HEK293 (cell line): ENCODE measurements around the gene UGT1A3.

Experiments used
- CTCF ChIA-PET: fragments of 350-600 bp; formaldehyde crosslinking; extraction: SDS; loops from one replicate; lab custom pipeline; 2021; ENCODE audit warnings: antibody characterized with exemption; lab: Yijun Ruan, JAX
- POLR2A ChIA-PET: fragments of 300-600 bp; formaldehyde crosslinking; extraction: SDS; loops from one replicate; lab custom pipeline; 2020; ENCODE audit warnings: antibody characterized with exemption, inconsistent platforms; lab: Yijun Ruan, JAX
- H3K27ac ChIP-seq: fragments of 200-500 bp; sonication (Bioruptor generic); 2 replicates; pipeline ENCODE4 v1.5.1; 2014; ENCODE audit warnings: low read depth, low read length, control low read depth, inconsistent platforms; ENCODE audit errors: extremely low read depth
- H3K36me3 ChIP-seq, 2 experiments: fragments of 200-500 bp in 1 of 2; sonication (Bioruptor generic) in 1 of 2; 1 replicate in 1 of 2; 2 replicates in 1 of 2; pipeline ENCODE4 v1.5.1; 2014 to 2017; ENCODE audit warnings: inconsistent platforms in 2 of 2, low read length in 2 of 2; ENCODE audit not compliant: control insufficient read depth in 2 of 2, insufficient read depth in 1 of 2
- H3K4me1 ChIP-seq: fragments of 200-500 bp; sonication (Bioruptor generic); 2 replicates; pipeline ENCODE4 v1.5.1; 2014; ENCODE audit warnings: mild to moderate bottlenecking, low read length, inconsistent platforms; ENCODE audit not compliant: control insufficient read depth, insufficient read depth
- H3K4me3 ChIP-seq: 2 replicates; pipeline ENCODE4 v1.5.1; 2011; ENCODE audit warnings: low read depth, mild to moderate bottlenecking, control low read depth, low read length, moderate library complexity
- H3K9me3 ChIP-seq: fragments of 200-500 bp; sonication (Bioruptor generic); 2 replicates; pipeline ENCODE4 v1.5.1; 2014; ENCODE audit warnings: low read depth, low read length, inconsistent platforms; ENCODE audit not compliant: control insufficient read depth, insufficient read depth
- FEZF1 ChIP-seq: fragments of 450-650 bp; formaldehyde crosslinking; IDR thresholded peaks from 2 replicates; pipeline ENCODE4 v1.5.1; 2016; ENCODE audit warnings: missing biosample characterization, missing genetic modification characterization
- KLF9 ChIP-seq: fragments of 450-650 bp; formaldehyde crosslinking; IDR thresholded peaks from 2 replicates; pipeline ENCODE4 v1.5.1; 2016; ENCODE audit warnings: missing biosample characterization, missing genetic modification characterization, low read depth
- PRDM1 ChIP-seq: fragments of 450-650 bp; formaldehyde crosslinking; IDR thresholded peaks from 2 replicates; pipeline ENCODE4; 2016; ENCODE audit warnings: missing biosample characterization, missing genetic modification characterization
- SCRT1 ChIP-seq: fragments of 450-650 bp; formaldehyde crosslinking; IDR thresholded peaks from 2 replicates; pipeline ENCODE4 v1.5.1; 2016; ENCODE audit warnings: missing biosample characterization, missing genetic modification characterization, borderline replicate concordance
- SCRT2 ChIP-seq: fragments of 450-650 bp; formaldehyde crosslinking; IDR thresholded peaks from 2 replicates; pipeline ENCODE4 v1.5.1; 2016; ENCODE audit warnings: missing biosample characterization, missing genetic modification characterization
- SETDB1 ChIP-seq: IDR thresholded peaks from one replicate; pipeline ENCODE4 v1.6.1; 2017; ENCODE audit warnings: mild to moderate bottlenecking, low read length, moderate library complexity, mixed read lengths; ENCODE audit not compliant: insufficient read length
- ZBTB1 ChIP-seq: fragments of 450-650 bp; formaldehyde crosslinking; IDR thresholded peaks from 2 replicates; pipeline ENCODE4 v1.5.1; 2016; ENCODE audit warnings: missing biosample characterization, missing genetic modification characterization
- ZBTB20 ChIP-seq: fragments of 450-650 bp; formaldehyde crosslinking; IDR thresholded peaks from 2 replicates; pipeline ENCODE4 v1.5.1; 2016; ENCODE audit warnings: missing biosample characterization, missing genetic modification characterization
- ZBTB44 ChIP-seq: fragments of 450-650 bp; IDR thresholded peaks from 2 replicates; pipeline ENCODE4 v1.5.1; 2018; ENCODE audit warnings: missing biosample characterization, mild to moderate bottlenecking, missing genetic modification characterization
- ZFP37 ChIP-seq: fragments of 450-650 bp; formaldehyde crosslinking; IDR thresholded peaks from 2 replicates; pipeline ENCODE4 v1.5.1; 2016; ENCODE audit warnings: missing biosample characterization, missing genetic modification characterization
- ZFP41 ChIP-seq: fragments of 450-650 bp; formaldehyde crosslinking; IDR thresholded peaks from 2 replicates; pipeline ENCODE4 v1.5.1; 2016; ENCODE audit warnings: missing biosample characterization, missing genetic modification characterization, borderline replicate concordance
- ZNF138 ChIP-seq: fragments of 450-650 bp; formaldehyde crosslinking; IDR thresholded peaks from 2 replicates; pipeline ENCODE4 v1.5.1; 2016; ENCODE audit warnings: missing biosample characterization, missing genetic modification characterization, borderline replicate concordance
- ZNF140 ChIP-seq: fragments of 450-650 bp; formaldehyde crosslinking; IDR thresholded peaks from 2 replicates; pipeline ENCODE4 v1.5.1; 2016; ENCODE audit warnings: missing biosample characterization, missing genetic modification characterization
- ZNF24 ChIP-seq: fragments of 450-650 bp; formaldehyde crosslinking; IDR thresholded peaks from 2 replicates; pipeline ENCODE4 v1.5.1; 2016; ENCODE audit warnings: missing biosample characterization, missing genetic modification characterization
- ZNF302 ChIP-seq: fragments of 450-650 bp; formaldehyde crosslinking; IDR thresholded peaks from 2 replicates; pipeline ENCODE4 v1.5.1; 2016; ENCODE audit warnings: missing biosample characterization, missing genetic modification characterization, low read depth
- ZNF354C ChIP-seq: fragments of 450-650 bp; formaldehyde crosslinking; IDR thresholded peaks from 2 replicates; pipeline ENCODE4 v1.5.1; 2016; ENCODE audit warnings: missing biosample characterization, missing genetic modification characterization, low read depth, borderline replicate concordance
- ZNF426 ChIP-seq: fragments of 450-650 bp; formaldehyde crosslinking; IDR thresholded peaks from 2 replicates; pipeline ENCODE4 v1.5.1; 2017; ENCODE audit warnings: missing biosample characterization, missing genetic modification characterization, mild to moderate bottlenecking, inconsistent platforms, moderate library complexity
- ZNF501 ChIP-seq: fragments of 450-650 bp; formaldehyde crosslinking; IDR thresholded peaks from 2 replicates; pipeline ENCODE4 v1.5.1; 2016; ENCODE audit warnings: missing biosample characterization, missing genetic modification characterization
- ZNF596 ChIP-seq: fragments of 450-650 bp; IDR thresholded peaks from 2 replicates; pipeline ENCODE4 v1.5.0; 2018; ENCODE audit warnings: missing biosample characterization, mild to moderate bottlenecking, missing genetic modification characterization, moderate library complexity
- ZNF670 ChIP-seq: fragments of 450-650 bp; formaldehyde crosslinking; IDR thresholded peaks from 2 replicates; pipeline ENCODE4 v1.5.1; 2016; ENCODE audit warnings: missing biosample characterization, missing genetic modification characterization, low read depth
- ZNF707 ChIP-seq: fragments of 450-650 bp; formaldehyde crosslinking; IDR thresholded peaks from 2 replicates; pipeline ENCODE4 v1.5.1; 2016; ENCODE audit warnings: missing biosample characterization, missing genetic modification characterization
- ZNF837 ChIP-seq: fragments of 450-650 bp; formaldehyde crosslinking; IDR thresholded peaks from 2 replicates; pipeline ENCODE4 v1.5.1; 2016; ENCODE audit warnings: missing biosample characterization, missing genetic modification characterization
- ZSCAN30 ChIP-seq: fragments of 450-650 bp; IDR thresholded peaks from 2 replicates; pipeline ENCODE4 v1.5.1; 2018; ENCODE audit warnings: missing biosample characterization, mild to moderate bottlenecking, missing genetic modification characterization, moderate library complexity
- TF ChIP-seq, protein P1 (sequence below): fragments of 450-650 bp; formaldehyde crosslinking; IDR thresholded peaks from 2 replicates; pipeline ENCODE4 v1.5.1; 2016; ENCODE audit warnings: missing biosample characterization, missing genetic modification characterization
- TF ChIP-seq, protein P2 (sequence below): fragments of 450-650 bp; formaldehyde crosslinking; IDR thresholded peaks from 2 replicates; pipeline ENCODE4 v1.5.1; 2016; ENCODE audit warnings: missing biosample characterization, missing genetic modification characterization

The UGT1A3 gene

GRCh38 chr2:233811087-233811486 lies 82.2 kb downstream of the UGT1A3 start:
- TF ChIP-seq KLF9 (tag by site-specific recombination) (no peak), SCRT2 (no peak), ZBTB44 (tag by site-specific recombination) (no peak), ZNF140 (tag by site-specific recombination) (no peak)
- TF ChIP-seq, protein P1, sequence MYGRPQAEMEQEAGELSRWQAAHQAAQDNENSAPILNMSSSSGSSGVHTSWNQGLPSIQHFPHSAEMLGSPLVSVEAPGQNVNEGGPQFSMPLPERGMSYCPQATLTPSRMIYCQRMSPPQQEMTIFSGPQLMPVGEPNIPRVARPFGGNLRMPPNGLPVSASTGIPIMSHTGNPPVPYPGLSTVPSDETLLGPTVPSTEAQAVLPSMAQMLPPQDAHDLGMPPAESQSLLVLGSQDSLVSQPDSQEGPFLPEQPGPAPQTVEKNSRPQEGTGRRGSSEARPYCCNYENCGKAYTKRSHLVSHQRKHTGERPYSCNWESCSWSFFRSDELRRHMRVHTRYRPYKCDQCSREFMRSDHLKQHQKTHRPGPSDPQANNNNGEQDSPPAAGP (tag by site-specific recombination), result no peak
- TF ChIP-seq, all 188 proteins: peak for 0
- Histone ChIP-seq H3K27ac (no peak overlapping the region), H3K4me3 (no peak overlapping the region), H3K4me1 (no peaks in the 10 kb centered on the region), H3K36me3 (no peaks in the 10 kb centered on the region), H3K9me3 (no peaks in the 10 kb centered on the region)
- ChIA-PET CTCF (interaction anchor here (0.5 kb wide), 2 partner anchors 114 to 277 kb away, joined by 3 read pairs; no protein-coding TSS in a partner anchor), POLR2A (no interaction called here)

DNA sequence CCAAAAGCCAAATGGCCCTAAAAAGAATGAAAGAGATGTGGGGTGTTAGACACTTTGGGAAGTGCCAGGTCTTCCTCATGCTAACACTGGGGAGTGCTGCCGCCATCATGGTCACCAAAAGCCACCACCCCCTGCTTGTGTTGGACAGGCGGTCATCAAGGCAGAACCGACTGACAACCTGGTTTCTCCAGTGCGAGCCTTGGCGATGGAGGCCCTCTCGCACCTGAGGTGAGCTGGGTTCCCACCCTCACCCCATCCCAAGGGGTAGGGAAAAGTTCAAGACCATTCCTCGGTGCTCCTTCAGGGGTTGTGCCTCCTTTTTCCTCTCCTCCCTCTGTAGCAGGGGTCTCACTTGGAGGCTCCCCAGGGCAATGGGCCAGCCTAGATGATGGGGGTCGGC lies 82.9 kb downstream of the UGT1A3 start:
- H3K4me3 ChIP-seq, result no peak overlapping the region
- POLR2A ChIA-PET, result no interaction called here
- CTCF ChIA-PET, result no interaction called here
- H3K27ac ChIP-seq, result no peak overlapping the region
- H3K4me1 ChIP-seq, result peaks cover 2% of the 10 kb centered on the region; the same call in 1 of the 2 replicates
- no peaks in the 10 kb centered on the region for H3K9me3 ChIP-seq
- TF ChIP-seq ZFP37 (tag by site-specific recombination) (no peak), ZNF670 (tag by site-specific recombination) (no peak), SETDB1 (no peak), ZNF24 (tag by site-specific recombination) (no peak), ZNF302 (tag by site-specific recombination) (no peak), PRDM1 (tag by site-specific recombination) (no peak), ZNF707 (tag by site-specific recombination) (no peak), ZNF354C (tag by site-specific recombination) (no peak), ZSCAN30 (tag by site-specific recombination) (no peak), ZBTB20 (tag by site-specific recombination) (no peak), ZNF138 (tag by site-specific recombination) (no peak)
- TF ChIP-seq, all 188 proteins: peak for 0
- no peaks in the 10 kb centered on the region for H3K36me3 ChIP-seq

- peaks cover 5% of the 10 kb centered on the region; the same call in 1 of the 2 replicates for H3K4me1 ChIP-seq
- H3K27ac ChIP-seq, result no peak overlapping the region
- POLR2A ChIA-PET, result no interaction called here
- CTCF ChIA-PET, result no interaction called here
- no peaks in the 10 kb centered on the region for H3K36me3 ChIP-seq
- no peaks in the 10 kb centered on the region for H3K9me3 ChIP-seq
- H3K4me3 ChIP-seq, result no peak overlapping the region
- TF ChIP-seq FEZF1 (tag by site-specific recombination) (no peak), ZBTB1 (tag by site-specific recombination) (no peak), ZNF837 (tag by site-specific recombination) (no peak), ZNF426 (no peak), ZNF138 (tag by site-specific recombination) (no peak), ZNF501 (tag by site-specific recombination) (no peak), ZFP41 (no peak), ZNF596 (tag by site-specific recombination) (no peak), SCRT1 (no peak)
- TF ChIP-seq, protein P2, sequence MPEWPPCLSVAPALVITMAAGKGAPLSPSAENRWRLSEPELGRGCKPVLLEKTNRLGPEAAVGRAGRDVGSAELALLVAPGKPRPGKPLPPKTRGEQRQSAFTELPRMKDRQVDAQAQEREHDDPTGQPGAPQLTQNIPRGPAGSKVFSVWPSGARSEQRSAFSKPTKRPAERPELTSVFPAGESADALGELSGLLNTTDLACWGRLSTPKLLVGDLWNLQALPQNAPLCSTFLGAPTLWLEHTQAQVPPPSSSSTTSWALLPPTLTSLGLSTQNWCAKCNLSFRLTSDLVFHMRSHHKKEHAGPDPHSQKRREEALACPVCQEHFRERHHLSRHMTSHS (tag by site-specific recombination), result no peak
These were observed 84.6 kb downstream of the UGT1A3 start for GRCh38 chr2:233813236-233814055.
